Panc1 (cell line): Measurements from ENCODE around the gene LRRC56. TPM values are rescaled to one million over a fixed set of nuclear protein-coding genes. Genes with fewer than 3 reads are reported as not detected.
A peak's percentile ranks its signal among the peaks of the same experiment; 100 is the strongest.

Experiments used
- ATAC-seq: fragments of 200-7000 bp; cut with Tn5 transposase; 2 replicates; pipeline ENCODE4 v1.9.1; 2020; ENCODE audit warnings: mild to moderate bottlenecking, moderate library complexity
- BruUV-seq: library from RNA; stranded (reverse); fragments of 400-500 nt; replicated peaks from 2 replicates; lab custom pipeline; 2021; lab: Mats Ljungman, UMichigan
- CTCF ChIA-PET: fragments of 300-600 bp; sonication (Branson Sonifier 250); formaldehyde crosslinking; loops from one replicate; lab custom pipeline; 2022; ENCODE audit warnings: antibody characterized with exemption; lab: Charles Lee
- POLR2A ChIA-PET: fragments of 300-600 bp; sonication (Branson Sonifier 250); formaldehyde crosslinking; loops from one replicate; lab custom pipeline; 2022; ENCODE audit warnings: antibody characterized with exemption; lab: Charles Lee
- DNase-seq: peaks from one replicate; pipeline ENCODE4 v3.0.0-alpha.2; 2010; ENCODE audit warnings: low read depth, low spot score
- H3K27ac ChIP-seq: 2 replicates; pipeline ENCODE4 v1.5.1; 2011; ENCODE audit warnings: mild to moderate bottlenecking, low read length, inconsistent platforms
- H3K27me3 ChIP-seq: fragments of 200-500 bp; sonication (Bioruptor generic); 2 replicates; pipeline ENCODE4 v1.6.0; 2014; ENCODE audit warnings: low read length, inconsistent platforms; ENCODE audit not compliant: control insufficient read depth, insufficient read depth
- H3K36me3 ChIP-seq: fragments of 200-500 bp; sonication (Bioruptor generic); 2 replicates; pipeline ENCODE4 v1.5.1; 2014; ENCODE audit warnings: inconsistent platforms, mild to moderate bottlenecking, low read length, moderate library complexity; ENCODE audit not compliant: control insufficient read depth, insufficient read depth
- H3K4me1 ChIP-seq: 2 replicates; pipeline ENCODE4 v1.5.1; 2011; ENCODE audit warnings: inconsistent platforms, mild to moderate bottlenecking, low read length, moderate library complexity; ENCODE audit not compliant: control insufficient read depth, insufficient read depth
- H3K4me3 ChIP-seq, 2 experiments: 2 replicates each; pipeline ENCODE4 v1.5.1; 2011 to 2012; ENCODE audit warnings: low read depth in 2 of 2, low read length in 2 of 2, mild to moderate bottlenecking in 2 of 2, inconsistent platforms in 1 of 2, moderate library complexity in 1 of 2
- H3K9me3 ChIP-seq: fragments of 200-500 bp; sonication (Bioruptor generic); 2 replicates; pipeline ENCODE4 v1.5.1; 2014; ENCODE audit warnings: low read depth, mild to moderate bottlenecking, inconsistent platforms, low read length, moderate library complexity; ENCODE audit not compliant: control insufficient read depth, insufficient read depth
- POLR2AphosphoS5 ChIP-seq: IDR thresholded peaks from 2 replicates; pipeline ENCODE4 v1.6.1; 2012; ENCODE audit warnings: mild to moderate bottlenecking, low read depth, low read length, moderate library complexity
- SIN3A ChIP-seq: IDR thresholded peaks from 2 replicates; pipeline ENCODE4 v1.6.1; 2012; ENCODE audit warnings: low read depth, mild to moderate bottlenecking, low read length, moderate library complexity, borderline replicate concordance; ENCODE audit not compliant: insufficient read depth
- TCF7L2 ChIP-seq: IDR thresholded peaks from 2 replicates; pipeline ENCODE4 v1.6.1; 2011; ENCODE audit warnings: mild to moderate bottlenecking, low read depth, low read length, inconsistent platforms
- in situ Hi-C: cut with HindIII; loops from 2 replicates; pipeline ENCODE4 v1.10.0; 2016; ENCODE audit warnings: low sequenced_read_pairs, low pct_unique_long_range_greater_than_20kb
- intact Hi-C: fragments of 100-400 bp; cut with micrococcal nuclease; formaldehyde crosslinking; loops from one replicate; pipeline ENCODE4 v1.10.0; 2022; ENCODE audit not compliant: unreplicated experiment
- total RNA-seq: library from RNA; stranded (reverse); gene quantifications from one replicate; pipeline ENCODE4 v1.2.1, GENCODE V29; 2021; ENCODE audit not compliant: unreplicated experiment
- TF ChIP-seq, protein P1 (sequence below): fragments of 450-650 bp; IDR thresholded peaks from 2 replicates; pipeline ENCODE4 v1.5.1; 2017; ENCODE audit warnings: mild to moderate bottlenecking
- TF ChIP-seq, protein P2 (sequence below), 2 experiments: IDR thresholded peaks; 2 replicates each; pipeline ENCODE4 v1.6.1; 2011 to 2012; ENCODE audit warnings: low read depth in 2 of 2, control low read depth in 1 of 2, low read length in 1 of 2, mild to moderate bottlenecking in 1 of 2, moderate library complexity in 1 of 2; ENCODE audit not compliant: insufficient read depth in 1 of 2

LRRC56 gene
- total RNA-seq, 1 experiment from 2014 or later, result 9.8 TPM

DNA sequence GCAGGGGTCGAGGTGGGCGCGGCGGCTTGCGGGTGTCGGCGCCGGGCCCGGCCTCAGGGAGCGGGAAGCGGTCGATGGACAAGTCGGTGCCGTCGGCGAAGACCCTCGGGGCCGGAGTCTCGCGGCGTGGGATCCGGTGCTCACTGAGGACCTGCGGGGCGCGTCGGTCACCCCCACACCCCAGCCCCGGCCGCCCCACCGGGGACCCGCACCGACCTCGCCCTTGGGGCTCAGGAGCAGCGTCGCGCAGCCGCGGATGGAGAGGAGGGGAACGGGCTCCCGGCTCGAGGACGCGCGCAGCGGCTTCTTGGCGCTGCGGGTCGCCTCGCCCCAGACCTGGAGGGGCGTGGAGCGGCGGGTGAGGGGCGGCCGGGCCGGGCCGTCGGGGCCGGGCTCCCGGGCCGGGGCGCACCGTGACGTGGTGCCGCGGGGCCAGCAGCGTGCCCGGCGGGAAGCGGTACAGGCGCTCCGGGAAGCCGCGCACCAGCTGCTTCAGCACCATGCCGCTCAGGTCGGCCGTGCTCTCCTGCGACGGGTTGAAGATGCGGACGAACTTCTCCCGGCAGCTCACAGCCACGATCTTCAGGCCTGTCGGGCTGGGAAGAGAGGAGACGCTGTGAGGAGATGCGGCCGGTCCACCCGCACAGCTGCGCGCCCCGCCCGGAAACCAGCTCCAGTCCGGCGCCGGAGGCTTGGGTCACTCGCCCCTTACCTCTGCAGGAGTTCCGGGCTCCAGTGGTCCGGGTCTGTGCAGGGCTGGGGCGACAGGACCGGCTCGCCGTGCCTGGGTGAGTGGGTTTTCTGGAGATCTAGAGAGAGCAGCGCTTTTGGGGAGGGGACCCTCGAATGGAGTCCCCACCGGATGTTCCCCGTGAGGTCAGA, 18.7 kb downstream of the LRRC56 start:
- Histone ChIP-seq H3K4me1 (peaks cover 30% of the 10 kb centered on the region), H3K4me3 (peak overlapping the region; percentile 57 to 59), H3K36me3 (no peaks in the 10 kb centered on the region), H3K9me3 (no peaks in the 10 kb centered on the region), H3K27me3 (no peaks in the 10 kb centered on the region), H3K27ac (0 out of 2 replicates have a peak overlapping the region, but pooled peaks have one; percentile 34)
- TF ChIP-seq TCF7L2 (no peak), SIN3A (no peak; the same call in 1 of the 2 replicates), POLR2AphosphoS5 (no peak)
- TF ChIP-seq, protein P1, sequence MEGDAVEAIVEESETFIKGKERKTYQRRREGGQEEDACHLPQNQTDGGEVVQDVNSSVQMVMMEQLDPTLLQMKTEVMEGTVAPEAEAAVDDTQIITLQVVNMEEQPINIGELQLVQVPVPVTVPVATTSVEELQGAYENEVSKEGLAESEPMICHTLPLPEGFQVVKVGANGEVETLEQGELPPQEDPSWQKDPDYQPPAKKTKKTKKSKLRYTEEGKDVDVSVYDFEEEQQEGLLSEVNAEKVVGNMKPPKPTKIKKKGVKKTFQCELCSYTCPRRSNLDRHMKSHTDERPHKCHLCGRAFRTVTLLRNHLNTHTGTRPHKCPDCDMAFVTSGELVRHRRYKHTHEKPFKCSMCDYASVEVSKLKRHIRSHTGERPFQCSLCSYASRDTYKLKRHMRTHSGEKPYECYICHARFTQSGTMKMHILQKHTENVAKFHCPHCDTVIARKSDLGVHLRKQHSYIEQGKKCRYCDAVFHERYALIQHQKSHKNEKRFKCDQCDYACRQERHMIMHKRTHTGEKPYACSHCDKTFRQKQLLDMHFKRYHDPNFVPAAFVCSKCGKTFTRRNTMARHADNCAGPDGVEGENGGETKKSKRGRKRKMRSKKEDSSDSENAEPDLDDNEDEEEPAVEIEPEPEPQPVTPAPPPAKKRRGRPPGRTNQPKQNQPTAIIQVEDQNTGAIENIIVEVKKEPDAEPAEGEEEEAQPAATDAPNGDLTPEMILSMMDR, result no peak
- TF ChIP-seq, protein P2, sequence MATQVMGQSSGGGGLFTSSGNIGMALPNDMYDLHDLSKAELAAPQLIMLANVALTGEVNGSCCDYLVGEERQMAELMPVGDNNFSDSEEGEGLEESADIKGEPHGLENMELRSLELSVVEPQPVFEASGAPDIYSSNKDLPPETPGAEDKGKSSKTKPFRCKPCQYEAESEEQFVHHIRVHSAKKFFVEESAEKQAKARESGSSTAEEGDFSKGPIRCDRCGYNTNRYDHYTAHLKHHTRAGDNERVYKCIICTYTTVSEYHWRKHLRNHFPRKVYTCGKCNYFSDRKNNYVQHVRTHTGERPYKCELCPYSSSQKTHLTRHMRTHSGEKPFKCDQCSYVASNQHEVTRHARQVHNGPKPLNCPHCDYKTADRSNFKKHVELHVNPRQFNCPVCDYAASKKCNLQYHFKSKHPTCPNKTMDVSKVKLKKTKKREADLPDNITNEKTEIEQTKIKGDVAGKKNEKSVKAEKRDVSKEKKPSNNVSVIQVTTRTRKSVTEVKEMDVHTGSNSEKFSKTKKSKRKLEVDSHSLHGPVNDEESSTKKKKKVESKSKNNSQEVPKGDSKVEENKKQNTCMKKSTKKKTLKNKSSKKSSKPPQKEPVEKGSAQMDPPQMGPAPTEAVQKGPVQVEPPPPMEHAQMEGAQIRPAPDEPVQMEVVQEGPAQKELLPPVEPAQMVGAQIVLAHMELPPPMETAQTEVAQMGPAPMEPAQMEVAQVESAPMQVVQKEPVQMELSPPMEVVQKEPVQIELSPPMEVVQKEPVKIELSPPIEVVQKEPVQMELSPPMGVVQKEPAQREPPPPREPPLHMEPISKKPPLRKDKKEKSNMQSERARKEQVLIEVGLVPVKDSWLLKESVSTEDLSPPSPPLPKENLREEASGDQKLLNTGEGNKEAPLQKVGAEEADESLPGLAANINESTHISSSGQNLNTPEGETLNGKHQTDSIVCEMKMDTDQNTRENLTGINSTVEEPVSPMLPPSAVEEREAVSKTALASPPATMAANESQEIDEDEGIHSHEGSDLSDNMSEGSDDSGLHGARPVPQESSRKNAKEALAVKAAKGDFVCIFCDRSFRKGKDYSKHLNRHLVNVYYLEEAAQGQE (IDR thresholded peaks at IDR 0.05; ENCODE audit: insufficient read depth in 1 of 2, low read depth in 2 of 2, low read length in 1 of 2), result no peak
- DNase-seq (no peak), ATAC-seq (peak; percentile 31)
- ChIA-PET POLR2A (no interaction called here), CTCF (interaction anchor here (0.5 to 1.4 kb wide), 4 partner anchors 9 to 57 kb away, joined by 3 read pairs; no protein-coding TSS in a partner anchor)
- BruUV-seq, result no TSS peak
- in situ Hi-C loops (no loop called here), intact Hi-C loops (loop anchor here (10.0 kb wide), 1 partner anchor 169 kb away; no protein-coding TSS in a partner anchor)

DNA sequence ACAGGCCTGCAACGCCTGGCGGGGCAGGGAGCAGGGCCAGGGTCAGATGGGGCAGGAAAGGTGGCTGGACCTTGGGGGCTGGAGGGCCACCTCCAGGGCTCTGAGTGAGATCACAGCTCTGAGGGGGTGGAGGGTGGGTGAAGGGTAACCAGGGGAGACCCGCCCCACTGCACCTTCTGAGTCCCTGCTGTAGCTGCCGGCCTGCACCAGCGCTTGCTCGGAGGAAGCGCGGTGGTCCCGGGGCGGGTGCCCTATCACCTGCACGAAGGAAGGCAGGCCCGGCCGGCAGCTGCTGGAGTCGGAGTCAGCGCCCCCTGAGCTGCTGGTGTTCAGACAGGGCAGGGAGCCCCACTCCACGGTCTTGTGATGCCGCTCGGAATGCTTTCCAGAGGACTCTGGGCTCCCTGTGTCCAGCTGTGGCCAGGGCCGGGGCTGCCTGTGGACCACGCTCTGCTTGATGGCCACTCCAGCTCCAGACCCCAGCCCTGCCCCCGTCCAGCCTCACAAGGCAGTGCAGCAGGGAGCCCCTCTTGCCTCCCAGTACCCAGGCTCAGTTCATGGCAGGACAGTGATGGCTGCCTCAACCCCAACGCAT, 19.4 kb downstream of the LRRC56 start:
- BruUV-seq, result no TSS peak
- TF ChIP-seq SIN3A (no peak), TCF7L2 (no peak), POLR2AphosphoS5 (no peak)
- TF ChIP-seq, protein P2 (IDR thresholded peaks at IDR 0.05; ENCODE audit: insufficient read depth in 1 of 2, low read depth in 2 of 2, low read length in 1 of 2), result no peak
- TF ChIP-seq, protein P1, result no peak
- no peak for ATAC-seq
- H3K27me3 ChIP-seq, result no peaks in the 10 kb centered on the region
- ChIA-PET CTCF (interaction anchor here (0.5 to 0.9 kb wide), 3 partner anchors 8 to 56 kb away, joined by 3 read pairs; no protein-coding TSS in a partner anchor), POLR2A (no interaction called here)
- no peaks in the 10 kb centered on the region for H3K36me3 ChIP-seq
- peaks cover 32% of the 10 kb centered on the region for H3K4me1 ChIP-seq
- in situ Hi-C loops (no loop called here), intact Hi-C loops (loop anchor here (10.0 kb wide), 1 partner anchor 168 kb away; no protein-coding TSS in a partner anchor)
- H3K9me3 ChIP-seq, result no peaks in the 10 kb centered on the region
- H3K27ac ChIP-seq, result no peak overlapping the region
- no peak for DNase-seq
- peak overlapping the region; percentile 34 to 59; a peak in 3 of 4 replicates for H3K4me3 ChIP-seq
